ENCODE data around the gene ASTN2. TPM values are rescaled to one million over a fixed set of nuclear protein-coding genes. Genes with fewer than 3 reads are reported as not detected.
A peak's percentile ranks its signal among the peaks of the same experiment; 100 is the strongest.
"Not testable (repeated sequence)": the region's sequence is repeated elsewhere in the genome, so short reads cannot be mapped to it uniquely, and the experiment has no call there.

ASTN2 gene
- total RNA-seq, 1 donor from 2014 or later, result 7.9 TPM

GRCh38 chr9:116697362-116697761, 717.5 kb downstream of the ASTN2 start:
- DNase-seq, result no peak

- no peak for DNase-seq
Measured at GRCh38 chr9:116695438-116695837, 719.4 kb downstream of the ASTN2 start.

GRCh38 chr9:116694785-116695291, 720.0 kb downstream of the ASTN2 start:
- DNase-seq, result no peak

- peak; percentile 20 for DNase-seq
Measured at GRCh38 chr9:116693233-116693731, 721.6 kb downstream of the ASTN2 start.

GRCh38 chr9:116692616-116693015, 722.2 kb downstream of the ASTN2 start:
- DNase-seq, result no peak

GRCh38 chr9:116691607-116692006, 723.2 kb downstream of the ASTN2 start:
- DNase-seq, result no peak

GRCh38 chr9:116690805-116691204, 724.1 kb downstream of the ASTN2 start:
- DNase-seq, result not testable (repeated sequence)

- no peak for DNase-seq
Measured at GRCh38 chr9:116689486-116690032, 725.3 kb downstream of the ASTN2 start.

- DNase-seq, result no peak
Measured at GRCh38 chr9:116688806-116689485, 725.9 kb downstream of the ASTN2 start.

- no peak for DNase-seq
Measured at GRCh38 chr9:116687754-116688135, 727.1 kb downstream of the ASTN2 start.

GRCh38 chr9:116687074-116687753, 727.6 kb downstream of the ASTN2 start, which contains the start of gene TRIM32:
Gene TRIM32 (plus strand): TSS chr9:116687305. CDS start chr9:116697743, 10,438 bp downstream.
- peak; percentile 97 for DNase-seq

GRCh38 chr9:116686693-116687073, 728.2 kb downstream of the ASTN2 start:
- DNase-seq, result no peak

- no peak for DNase-seq
Measured at GRCh38 chr9:116686135-116686534, 728.7 kb downstream of the ASTN2 start.

GRCh38 chr9:116685166-116685565, 729.7 kb downstream of the ASTN2 start:
- DNase-seq, result no peak

- no peak for DNase-seq
Measured at GRCh38 chr9:116683535-116683934, 731.3 kb downstream of the ASTN2 start.

- no peak for DNase-seq
Measured at GRCh38 chr9:116674210-116674980, 740.5 kb downstream of the ASTN2 start.

- no peak for DNase-seq
Measured at GRCh38 chr9:116673375-116673774, 741.5 kb downstream of the ASTN2 start.

- DNase-seq, result no peak
Measured at GRCh38 chr9:116671605-116672004, 743.3 kb downstream of the ASTN2 start.

GRCh38 chr9:116668970-116669695, 745.7 kb downstream of the ASTN2 start:
- DNase-seq, result no peak

- no peak for DNase-seq
Measured at GRCh38 chr9:116663581-116663980, 751.3 kb downstream of the ASTN2 start.

GRCh38 chr9:116662646-116663310, 752.1 kb downstream of the ASTN2 start:
- DNase-seq, result no peak

All from tongue (tissue), 2 donors.